ENCODE measurements around the gene EFCAB5. TPM values are rescaled to one million over a fixed set of nuclear protein-coding genes. Genes with fewer than 3 reads are reported as not detected.

The EFCAB5 gene
- total and polyA plus RNA-seq, 10 of the 15 experiments (the other 5 are each of a cell fraction or from before 2014, with no cell fraction given): 0.39 to 2.6 (median 1.0) TPM

- TF ChIP-seq TCF3 (IDR thresholded peaks at IDR 0.05; ENCODE audit: borderline replicate concordance, insufficient read depth, low read depth, low read length): no peak
- no peak for TF ChIP-seq HDAC2 (IDR thresholded peaks at IDR 0.05)
- TF ChIP-seq ZNF24 (IDR thresholded peaks at IDR 0.05): no peak
- no peak for TF ChIP-seq NR2C2 (IDR thresholded peaks at IDR 0.05; ENCODE audit: borderline replicate concordance, control insufficient read depth, insufficient read length, low read depth)
- no peak for TF ChIP-seq RELB (IDR thresholded peaks at IDR 0.05; ENCODE audit: low read depth)
- TF ChIP-seq YY1 (IDR thresholded peaks at IDR 0.05; ENCODE audit: low read depth, low read length): no peak
- no peak for TF ChIP-seq NRF1 (conservative IDR thresholded peaks at IDR 0.05; ENCODE audit: low read depth, low read length)
- TF ChIP-seq CHD1 (IDR thresholded peaks at IDR 0.05; ENCODE audit: low read depth, low read length): no peak
Measured at GRCh38 chr17:30062372-30062771, 120.9 kb downstream of the EFCAB5 start (continued).

- intact Hi-C loops (cut with micrococcal nuclease; ENCODE audit: unreplicated experiment) (no loop called here), in situ Hi-C loops (cut with MboI) (loop anchor here (10.0 kb wide), 1 partner anchor 720 kb away; no protein-coding TSS in a partner anchor)
- no peak overlapping the region for H3K4me3 ChIP-seq
- SMC1A ChIA-PET (ENCODE audit: uncharacterized antibody, unreplicated experiment): no interaction called here
- H3K27ac ChIP-seq (ENCODE audit: control insufficient read depth, insufficient read depth): no peak overlapping the region
- RAD21 ChIA-PET (ENCODE audit: unreplicated experiment): no interaction called here
- CTCF ChIA-PET: interaction anchor here (0.6 to 1.1 kb wide), 4 partner anchors 10 to 30 kb away, joined by 3 to 4 read pairs (median 4); no protein-coding TSS in a partner anchor
- H3K27me3 ChIP-seq (replicated peaks in 1 of 2; ENCODE audit: control insufficient read depth in 2 of 2, insufficient read depth in 2 of 2, low read length in 1 of 2): no peaks in the 10 kb centered on the region; a peak in 1 of 4 replicates
- no peaks in the 10 kb centered on the region for H4K20me1 ChIP-seq (ENCODE audit: control insufficient read depth, insufficient read depth)
- peaks cover 4% of the 10 kb centered on the region for H3K9me3 ChIP-seq (replicated peaks; ENCODE audit: control insufficient read depth, insufficient read depth, low read length)
- no peak overlapping the region for H2AFZ ChIP-seq (ENCODE audit: control insufficient read depth, low read depth, low read length)
- FAIRE-seq: no peak
- no peaks in the 10 kb centered on the region for H3K79me2 ChIP-seq (ENCODE audit: control insufficient read depth, insufficient read depth, low read length)
- H3K4me2 ChIP-seq (ENCODE audit: control insufficient read depth, insufficient read depth): no peak overlapping the region
- ATAC-seq: no peak
- no TSS peak for BruUV-seq (replicated peaks)
- no peaks in the 10 kb centered on the region for H3K4me1 ChIP-seq (ENCODE audit: control insufficient read depth, insufficient read depth, low read length)
- H3K9ac ChIP-seq (ENCODE audit: control insufficient read depth, insufficient read depth, low read length): no peak overlapping the region
- no peaks in the 10 kb centered on the region for H3K36me3 ChIP-seq (ENCODE audit: control insufficient read depth in 2 of 2, insufficient read depth in 2 of 2, low read length in 1 of 2)
- POLR2A ChIA-PET: no interaction called here
- no peak for DNase-seq (ENCODE audit: low read depth, low spot score)
- 0% methylated on average over 1 of the region's 1 CpG for WGBS (ENCODE audit: insufficient coverage, insufficient replicate concordance, low lambda C conversion rate, missing lambda C conversion rate)
- no peak for TF ChIP-seq ZBTB33 (IDR thresholded peaks at IDR 0.05)
- TF ChIP-seq ZNF384 (IDR thresholded peaks at IDR 0.05; ENCODE audit: borderline replicate concordance, low read depth, low read length): no peak
- no peak for TF ChIP-seq NR2C1 (IDR thresholded peaks at IDR 0.05)
- no peak for TF ChIP-seq IRF4 (IDR thresholded peaks at IDR 0.05; ENCODE audit: low read depth, low read length)
- no peak for TF ChIP-seq GABPA (IDR thresholded peaks at IDR 0.05; ENCODE audit: low read depth)
- no peak for TF ChIP-seq POLR2A (IDR thresholded peaks at IDR 0.05; ENCODE audit: low read depth, low read length)
- no peak for TF ChIP-seq CEBPB (IDR thresholded peaks at IDR 0.05; ENCODE audit: borderline replicate concordance in 1 of 2, low read depth in 2 of 2, low read length in 2 of 2)
- TF ChIP-seq POLR2AphosphoS5 (IDR thresholded peaks at IDR 0.05; ENCODE audit: low read length): no peak
- no peak for TF ChIP-seq BCLAF1 (IDR thresholded peaks at IDR 0.05)
- TF ChIP-seq CREB1 (IDR thresholded peaks at IDR 0.05; ENCODE audit: low read depth): no peak
- no peak for TF ChIP-seq YBX1 (IDR thresholded peaks at IDR 0.05)
- no peak for TF ChIP-seq TCF12 (IDR thresholded peaks at IDR 0.05; ENCODE audit: low read depth, low read length)
- TF ChIP-seq RAD51 (IDR thresholded peaks at IDR 0.05): no peak
Measured at GRCh38 chr17:30064738-30065137, 123.3 kb downstream of the EFCAB5 start.

Data from GM12878 (cell line).